HAP-1 (cell line): ENCODE data around the gene SMPD2.

ENCODE experiments used
- DNase-seq, 2 experiments: peaks; one replicate each; pipeline ENCODE4 v3.0.0-alpha.2; 2016 to 2020; ENCODE audit warnings: low spot score in 2 of 2
- H3K27me3 ChIP-seq: fragments of 250-450 bp; sonication (Bioruptor Pico); 2 replicates; pipeline ENCODE4 v1.5.1; 2020; ENCODE audit warnings: low read depth, mild to moderate bottlenecking, moderate library complexity
- H3K36me3 ChIP-seq: fragments of 250-450 bp; sonication (Bioruptor Pico); replicated peaks from 2 replicates; pipeline ENCODE4 v1.5.1; 2020; ENCODE audit warnings: mild to moderate bottlenecking
- H3K4me1 ChIP-seq: fragments of 250-450 bp; sonication (Bioruptor Pico); 2 replicates; pipeline ENCODE4 v1.5.1; 2020; ENCODE audit warnings: mild to moderate bottlenecking
- H3K4me3 ChIP-seq: fragments of 250-450 bp; sonication (Bioruptor Pico); 2 replicates; pipeline ENCODE4 v1.5.1; 2020; ENCODE audit warnings: mild to moderate bottlenecking, moderate library complexity
- H3K9me3 ChIP-seq: fragments of 250-450 bp; sonication (Bioruptor Pico); 2 replicates; pipeline ENCODE4 v1.5.1; 2020; ENCODE audit warnings: mild to moderate bottlenecking, moderate library complexity
- in situ Hi-C: fragments of 300-500 bp; cut with MboI; formaldehyde crosslinking; loops from 3 replicates; pipeline ENCODE4 v1.14.3; 2020; ENCODE audit warnings: low sequenced_read_pairs, inconsistent platforms, mixed read lengths

Gene SMPD2, protein sequence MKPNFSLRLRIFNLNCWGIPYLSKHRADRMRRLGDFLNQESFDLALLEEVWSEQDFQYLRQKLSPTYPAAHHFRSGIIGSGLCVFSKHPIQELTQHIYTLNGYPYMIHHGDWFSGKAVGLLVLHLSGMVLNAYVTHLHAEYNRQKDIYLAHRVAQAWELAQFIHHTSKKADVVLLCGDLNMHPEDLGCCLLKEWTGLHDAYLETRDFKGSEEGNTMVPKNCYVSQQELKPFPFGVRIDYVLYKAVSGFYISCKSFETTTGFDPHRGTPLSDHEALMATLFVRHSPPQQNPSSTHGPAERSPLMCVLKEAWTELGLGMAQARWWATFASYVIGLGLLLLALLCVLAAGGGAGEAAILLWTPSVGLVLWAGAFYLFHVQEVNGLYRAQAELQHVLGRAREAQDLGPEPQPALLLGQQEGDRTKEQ

DNA sequence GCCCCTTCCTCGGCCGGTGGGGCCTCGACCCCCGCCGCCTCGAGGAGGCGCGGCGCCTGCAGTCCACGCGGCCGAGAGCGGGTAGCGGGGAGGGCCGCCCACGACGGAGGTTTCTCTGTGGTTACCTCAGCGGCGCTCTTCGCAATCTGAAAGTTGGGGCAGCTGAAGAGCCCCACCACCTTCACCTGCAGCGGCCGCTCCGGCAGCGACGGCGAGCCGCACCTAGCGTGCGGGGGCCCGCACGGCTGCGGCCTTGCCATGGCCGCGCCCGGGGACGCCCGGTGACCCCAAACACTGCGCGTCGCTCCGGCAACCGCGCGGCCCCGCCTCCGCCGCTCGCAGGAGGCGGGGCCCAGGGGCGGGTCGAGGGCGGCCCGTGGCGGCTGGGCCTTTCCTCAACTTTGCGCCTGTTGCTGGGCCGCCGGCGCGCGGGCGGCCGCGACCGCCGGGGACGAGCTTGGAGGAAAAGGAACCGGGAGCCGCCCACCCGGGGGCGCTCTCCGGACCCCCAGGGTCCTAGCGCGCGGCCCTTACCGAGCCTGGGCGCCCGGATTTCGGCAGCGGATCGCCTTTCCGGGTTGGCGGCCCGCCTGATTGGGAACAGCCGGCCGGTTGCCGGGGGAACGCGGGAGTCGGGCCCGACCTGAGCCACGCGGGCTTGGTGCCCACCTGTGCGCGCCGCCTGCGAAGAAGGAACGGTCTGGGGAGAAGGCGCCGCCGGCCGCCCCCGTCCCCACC lies at the start of gene SMPD2, which contains the start of gene PPIL6:
Gene SMPD2 (plus strand): TSS at position 394 of the 738 bp plus-strand sequence. CDS start 398 bp downstream, outside the sequence.
Gene PPIL6 (minus strand): TSS at position 298 of the 738 bp plus-strand sequence. CDS start 38 bp downstream, at position 260.
- in situ Hi-C loops, result no loop called here
- peaks cover 33% of the 10 kb centered on the region for H3K36me3 ChIP-seq
- H3K9me3 ChIP-seq, result no peaks in the 10 kb centered on the region
- DNase-seq, result peak; percentile 86 to 90
- H3K27me3 ChIP-seq, result no peaks in the 10 kb centered on the region
- peak within 1 kb of the TSS; percentile 79 for H3K4me3 ChIP-seq
- H3K4me1 ChIP-seq, result peaks cover 12% of the 10 kb centered on the region

DNA sequence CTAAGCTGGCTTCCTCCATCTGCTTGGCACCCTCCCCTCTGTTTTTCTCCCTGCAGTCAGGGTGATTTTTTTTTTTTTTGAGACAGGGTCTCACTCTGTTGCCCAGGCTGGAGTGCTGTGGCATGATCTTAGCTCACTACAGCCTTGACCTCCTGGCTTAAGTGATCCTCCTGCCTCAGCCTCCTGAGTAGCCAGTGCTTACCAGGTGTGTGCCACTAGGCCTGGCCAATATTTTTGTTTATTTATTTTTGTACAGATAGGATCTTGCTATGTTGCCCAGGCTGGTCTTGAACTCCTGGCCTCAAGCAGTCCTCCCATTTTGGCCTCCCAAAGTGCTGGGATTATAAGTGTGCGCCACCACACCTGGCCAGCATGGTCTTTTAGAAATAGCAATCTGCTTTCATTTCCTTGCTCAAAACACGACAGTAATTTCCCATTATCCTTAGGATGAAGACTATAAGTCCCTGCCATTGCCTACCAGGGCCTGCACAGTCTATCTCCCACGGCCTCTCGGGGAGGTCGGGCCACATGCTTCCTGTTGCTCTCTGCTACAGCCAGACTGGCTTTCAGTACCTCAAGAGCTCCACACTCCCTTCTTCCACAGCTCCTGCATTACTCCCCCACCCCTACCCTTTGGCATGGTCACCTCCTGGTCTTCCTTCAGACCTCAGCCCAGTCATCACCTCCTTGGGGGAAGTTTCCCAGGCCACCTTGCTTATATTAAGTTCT lies 47.2 kb upstream of the SMPD2 start:
- no peak for DNase-seq
- Histone ChIP-seq H3K36me3 (no peaks in the 10 kb centered on the region), H3K4me1 (no peaks in the 10 kb centered on the region), H3K4me3 (no peak overlapping the region), H3K27me3 (no peaks in the 10 kb centered on the region), H3K9me3 (no peaks in the 10 kb centered on the region)
- in situ Hi-C loops, result loop anchor here (25.0 kb wide), 1 partner anchor 856 kb away; no protein-coding TSS in a partner anchor

DNA sequence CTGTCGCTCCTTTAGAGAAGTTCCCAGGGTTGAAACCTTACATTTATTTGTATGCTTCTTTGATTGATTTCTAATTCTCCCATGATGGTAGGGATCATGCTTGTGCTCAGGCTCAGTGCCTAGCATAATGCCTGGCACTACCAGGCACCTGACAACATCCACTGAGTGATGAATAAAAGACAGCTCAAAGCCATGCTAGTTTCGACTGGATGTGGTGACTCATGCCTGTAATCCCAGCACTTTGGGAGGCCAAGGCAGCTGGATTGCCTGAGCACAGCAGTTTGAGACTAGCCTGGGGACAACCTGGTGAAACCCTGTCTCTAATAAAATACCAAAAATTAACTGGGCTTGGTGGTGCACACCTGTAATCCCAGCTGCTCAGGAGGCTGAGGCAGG lies 46.6 kb upstream of the SMPD2 start:
- no peak for DNase-seq
- in situ Hi-C loops, result loop anchor here (25.0 kb wide), 1 partner anchor 857 kb away; no protein-coding TSS in a partner anchor
- Histone ChIP-seq H3K4me3 (no peak overlapping the region), H3K9me3 (no peaks in the 10 kb centered on the region), H3K4me1 (no peaks in the 10 kb centered on the region), H3K36me3 (no peaks in the 10 kb centered on the region), H3K27me3 (no peaks in the 10 kb centered on the region)

DNA sequence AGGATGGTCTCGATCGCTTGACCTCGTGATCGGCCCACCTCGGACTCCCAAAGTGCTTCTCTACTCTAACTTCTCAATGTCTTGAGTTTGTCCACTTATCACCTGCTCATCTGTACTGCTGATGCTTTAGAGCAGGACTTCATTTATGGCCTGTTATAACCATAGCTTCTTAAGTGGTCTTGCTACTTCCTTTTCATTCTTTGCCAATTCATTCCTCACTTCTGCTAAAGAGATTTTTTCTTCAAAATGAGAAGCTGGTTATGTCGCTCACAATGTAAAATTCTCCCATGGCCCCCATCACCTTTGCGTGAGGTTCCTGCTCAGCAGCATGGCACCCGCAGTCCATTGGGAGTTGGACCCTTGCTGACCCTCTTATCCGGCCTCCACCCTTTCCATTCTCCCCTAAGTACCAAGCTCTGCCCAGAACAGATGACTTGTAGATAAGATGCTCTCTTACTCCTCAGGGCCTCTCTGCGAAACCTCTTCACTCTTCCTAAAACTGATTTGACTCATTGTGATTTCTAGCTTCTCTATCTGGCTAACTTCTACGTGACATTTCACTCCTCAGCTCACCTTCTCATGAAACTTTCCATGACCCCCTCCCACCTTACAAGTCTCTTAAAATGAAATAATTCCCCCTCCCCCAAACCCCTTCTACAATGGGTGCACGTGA lies 44.3 kb upstream of the SMPD2 start:
- no peaks in the 10 kb centered on the region for H3K9me3 ChIP-seq
- no peak for DNase-seq
- H3K36me3 ChIP-seq, result no peaks in the 10 kb centered on the region
- no peaks in the 10 kb centered on the region for H3K4me1 ChIP-seq
- H3K4me3 ChIP-seq, result no peak overlapping the region
- no peaks in the 10 kb centered on the region for H3K27me3 ChIP-seq
- in situ Hi-C loops, result loop anchor here (25.0 kb wide), 1 partner anchor 859 kb away; no protein-coding TSS in a partner anchor

DNA sequence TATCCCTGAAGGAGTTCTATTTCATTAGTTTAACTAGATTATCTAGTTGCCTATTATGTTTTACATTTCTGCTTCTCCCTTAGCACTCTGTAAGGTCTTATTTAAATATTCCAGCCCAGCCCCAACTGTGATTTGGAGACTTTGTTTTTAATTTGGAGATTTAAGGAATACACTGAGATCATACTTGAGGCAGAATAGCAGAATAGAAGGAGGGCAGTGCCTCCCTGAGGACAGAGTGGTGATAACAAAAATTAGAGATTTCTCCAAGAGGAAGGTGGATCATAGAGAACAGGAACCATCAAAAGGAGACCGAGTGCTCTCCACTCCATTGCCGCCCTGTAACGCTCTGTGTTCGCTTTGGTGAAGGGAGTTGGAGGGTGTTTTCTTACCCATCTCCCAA lies 43.5 kb upstream of the SMPD2 start:
- H3K36me3 ChIP-seq, result no peaks in the 10 kb centered on the region
- H3K4me1 ChIP-seq, result no peaks in the 10 kb centered on the region
- no peaks in the 10 kb centered on the region for H3K27me3 ChIP-seq
- no peak overlapping the region for H3K4me3 ChIP-seq
- DNase-seq, result no peak
- in situ Hi-C loops, result loop anchor here (25.0 kb wide), 1 partner anchor 860 kb away; no protein-coding TSS in a partner anchor
- H3K9me3 ChIP-seq, result no peaks in the 10 kb centered on the region

DNA sequence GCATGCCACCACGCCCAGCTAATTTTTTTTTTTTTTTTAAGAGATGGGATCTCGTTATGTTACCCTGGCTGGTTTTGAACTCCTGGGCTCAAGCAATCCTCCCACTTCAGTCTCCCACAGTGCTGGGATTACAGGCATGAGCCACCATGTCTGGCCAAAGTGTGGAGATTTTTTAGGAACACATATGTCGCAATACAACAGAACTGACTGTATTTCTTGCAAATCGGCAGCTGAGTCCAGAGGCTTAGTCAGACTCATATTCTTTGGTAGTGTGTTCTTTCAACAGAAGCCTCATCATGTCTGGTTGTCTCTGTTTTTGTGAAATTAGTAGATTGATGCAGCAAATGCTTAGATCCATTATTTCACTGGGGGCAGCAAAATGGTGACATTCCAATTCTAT lies 34.3 kb upstream of the SMPD2 start:
- Histone ChIP-seq H3K27me3 (peaks cover 3% of the 10 kb centered on the region; the same call in 1 of the 2 replicates), H3K4me1 (no peaks in the 10 kb centered on the region), H3K4me3 (no peak overlapping the region), H3K9me3 (no peaks in the 10 kb centered on the region), H3K36me3 (no peaks in the 10 kb centered on the region)
- no peak for DNase-seq
- in situ Hi-C loops, result no loop called here

DNA sequence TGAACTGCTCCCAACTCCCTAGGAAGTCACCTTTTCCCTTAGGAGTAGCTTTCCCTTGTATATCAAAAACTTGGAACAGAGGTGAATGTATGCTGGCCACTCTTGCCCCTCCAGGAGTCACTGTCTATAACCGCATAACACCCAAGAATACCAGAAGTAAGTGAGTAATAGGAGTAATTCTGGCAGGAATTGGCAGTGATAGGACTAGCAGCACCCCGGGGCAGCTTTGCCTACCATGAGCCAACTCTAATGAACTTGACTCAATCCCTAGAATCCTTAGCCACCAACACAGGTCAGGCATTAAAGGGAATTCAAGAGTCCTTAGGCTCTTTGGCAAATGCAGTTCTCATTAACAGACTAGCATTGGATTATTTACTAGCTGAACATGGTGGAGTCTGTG lies 29.5 kb upstream of the SMPD2 start:
- peaks cover 3% of the 10 kb centered on the region; the same call in 1 of the 2 replicates for H3K27me3 ChIP-seq
- DNase-seq, result no peak
- H3K4me3 ChIP-seq, result no peak overlapping the region
- no peaks in the 10 kb centered on the region for H3K36me3 ChIP-seq
- no peaks in the 10 kb centered on the region for H3K4me1 ChIP-seq
- no peaks in the 10 kb centered on the region for H3K9me3 ChIP-seq
- in situ Hi-C loops, result no loop called here

GRCh38 chr6:109417646-109418045 lies 22.9 kb upstream of the SMPD2 start:
- no peak overlapping the region for H3K4me3 ChIP-seq
- no peaks in the 10 kb centered on the region for H3K4me1 ChIP-seq
- no peak for DNase-seq
- in situ Hi-C loops, result no loop called here
- no peaks in the 10 kb centered on the region for H3K9me3 ChIP-seq
- H3K27me3 ChIP-seq, result 0 out of 2 replicates have a peak, but pooled peaks cover 3% of the 10 kb centered on the region
- H3K36me3 ChIP-seq, result no peaks in the 10 kb centered on the region

DNA sequence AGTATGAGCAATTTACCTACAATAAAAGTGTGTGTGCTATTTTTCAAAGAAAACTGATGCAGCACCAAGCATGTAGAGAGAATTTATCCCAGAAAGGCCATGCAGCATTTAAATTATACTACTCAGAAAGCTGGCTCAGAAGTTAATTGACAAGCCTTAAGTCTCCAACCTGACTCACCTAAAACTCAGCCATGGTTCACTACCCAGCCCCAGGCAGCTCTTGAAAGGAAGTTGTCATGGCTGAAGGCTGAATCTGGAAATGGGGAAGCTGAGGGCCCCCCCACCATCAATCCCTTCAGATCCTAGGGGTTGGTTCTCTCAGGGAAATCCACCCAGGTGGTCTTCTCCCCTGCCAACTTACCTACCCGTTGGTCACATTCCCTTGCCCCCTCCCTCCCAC lies 19.8 kb upstream of the SMPD2 start:
- no peaks in the 10 kb centered on the region for H3K4me1 ChIP-seq
- DNase-seq, result no peak
- no peaks in the 10 kb centered on the region for H3K9me3 ChIP-seq
- no peaks in the 10 kb centered on the region for H3K36me3 ChIP-seq
- no peak overlapping the region for H3K4me3 ChIP-seq
- in situ Hi-C loops, result no loop called here
- 0 out of 2 replicates have a peak, but pooled peaks cover 3% of the 10 kb centered on the region for H3K27me3 ChIP-seq

- Histone ChIP-seq H3K27me3 (0 out of 2 replicates have a peak, but pooled peaks cover 3% of the 10 kb centered on the region), H3K36me3 (no peaks in the 10 kb centered on the region), H3K9me3 (no peaks in the 10 kb centered on the region), H3K4me1 (no peaks in the 10 kb centered on the region), H3K4me3 (no peak overlapping the region)
- in situ Hi-C loops, result no loop called here
- DNase-seq, result no peak
Observed at GRCh38 chr6:109421184-109421583, 19.3 kb upstream of the SMPD2 start.

DNA sequence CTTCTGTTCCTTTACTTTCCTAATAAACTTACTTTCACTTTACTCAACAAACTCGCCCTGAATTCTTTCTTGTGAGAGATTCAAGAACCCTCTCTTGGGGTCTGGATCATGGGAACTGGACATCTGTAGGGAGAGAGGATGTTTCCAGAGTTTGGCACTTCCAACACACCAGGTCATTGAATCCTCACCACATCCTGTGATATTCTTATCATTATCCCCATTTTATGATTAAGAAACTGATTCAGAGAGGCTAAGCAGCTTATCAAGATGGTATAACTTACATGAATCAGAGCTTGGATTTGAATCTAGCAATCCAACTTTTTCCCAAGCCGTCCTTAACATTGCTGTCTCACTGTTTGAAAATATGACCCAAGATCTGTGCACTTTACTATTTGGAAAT lies 15.6 kb upstream of the SMPD2 start:
- H3K27me3 ChIP-seq, result 0 out of 2 replicates have a peak, but pooled peaks cover 3% of the 10 kb centered on the region
- H3K4me1 ChIP-seq, result no peaks in the 10 kb centered on the region
- in situ Hi-C loops, result no loop called here
- no peaks in the 10 kb centered on the region for H3K36me3 ChIP-seq
- no peak for DNase-seq
- no peak overlapping the region for H3K4me3 ChIP-seq
- H3K9me3 ChIP-seq, result no peaks in the 10 kb centered on the region

GRCh38 chr6:109428889-109429477 lies 11.5 kb upstream of the SMPD2 start:
- Histone ChIP-seq H3K4me1 (peaks cover 2% of the 10 kb centered on the region; the same call in 1 of the 2 replicates), H3K9me3 (no peaks in the 10 kb centered on the region), H3K36me3 (no peaks in the 10 kb centered on the region), H3K4me3 (no peak overlapping the region), H3K27me3 (no peaks in the 10 kb centered on the region)
- in situ Hi-C loops, result no loop called here
- no peak for DNase-seq
